GM18526 (cell line): ENCODE data around the gene PKIB.

Source experiments
- POLR2A ChIP-seq: IDR thresholded peaks from 3 replicates; pipeline ENCODE4 v1.6.1; 2011; ENCODE audit not compliant: insufficient read length; ENCODE audit errors: extremely low read depth

Gene PKIB

DNA sequence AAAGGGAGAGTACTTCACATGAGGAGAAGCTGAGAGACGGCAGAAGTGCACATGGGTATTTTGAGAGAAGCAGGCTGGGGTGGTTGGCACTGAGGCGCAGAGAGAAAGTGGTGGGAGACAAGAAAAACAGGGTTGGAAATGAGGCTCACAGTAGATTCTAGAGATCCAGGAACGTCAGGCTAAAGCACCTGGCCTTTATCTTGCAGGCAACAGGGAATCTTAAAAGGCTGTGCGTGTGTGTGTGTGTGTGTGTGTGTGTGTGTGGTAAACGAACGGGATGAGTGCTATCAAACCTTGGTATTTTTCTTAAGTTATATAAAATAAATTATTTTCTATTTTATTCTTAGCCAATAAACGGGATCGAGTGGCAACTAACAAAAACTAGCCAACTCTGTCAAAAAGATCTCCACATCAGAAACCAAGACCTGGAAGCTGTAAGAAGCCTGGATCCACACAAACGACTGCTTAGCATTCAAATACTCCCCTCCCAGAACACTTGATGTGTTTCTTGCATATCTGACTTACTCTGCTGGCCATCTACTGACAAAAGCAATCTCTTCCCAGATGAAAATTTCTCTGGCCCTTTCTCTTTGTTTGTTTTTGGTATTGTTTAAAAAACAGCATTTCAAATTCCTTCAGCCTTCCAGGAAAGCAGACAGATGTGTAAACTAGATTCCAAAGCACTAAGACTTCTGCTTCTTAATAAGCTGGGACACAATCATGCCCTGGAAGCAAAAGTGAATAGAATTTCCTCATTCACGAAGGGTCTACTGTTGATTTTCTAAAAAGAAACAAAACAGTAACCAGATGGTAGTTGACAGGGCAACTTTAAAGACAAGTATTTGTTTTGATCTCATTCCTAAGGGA lies 124.6 kb downstream of the PKIB start:
- TF ChIP-seq POLR2A: no peak

GRCh38 chr6:122735582-122735981 lies 125.4 kb downstream of the PKIB start:
- no peak for TF ChIP-seq POLR2A

DNA sequence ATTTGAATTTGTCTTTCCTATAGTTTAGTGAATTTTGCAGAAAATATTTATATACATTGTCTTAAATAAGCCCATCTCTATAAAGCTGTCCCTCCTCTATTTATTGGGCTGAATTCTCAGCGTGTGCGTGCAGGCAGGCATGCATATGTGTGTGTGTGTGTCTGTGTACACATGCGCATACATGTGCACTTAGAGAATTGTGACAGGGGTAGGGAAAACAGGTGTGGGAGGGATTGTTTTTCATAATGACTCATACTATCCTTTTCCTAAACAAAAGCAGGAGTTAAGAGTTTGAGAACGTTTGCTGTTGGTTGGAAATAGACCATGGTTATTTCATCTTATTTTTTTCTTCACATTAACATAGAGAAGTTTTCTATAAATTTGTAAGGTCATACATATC lies 126.0 kb downstream of the PKIB start:
- TF ChIP-seq POLR2A: no peak

DNA sequence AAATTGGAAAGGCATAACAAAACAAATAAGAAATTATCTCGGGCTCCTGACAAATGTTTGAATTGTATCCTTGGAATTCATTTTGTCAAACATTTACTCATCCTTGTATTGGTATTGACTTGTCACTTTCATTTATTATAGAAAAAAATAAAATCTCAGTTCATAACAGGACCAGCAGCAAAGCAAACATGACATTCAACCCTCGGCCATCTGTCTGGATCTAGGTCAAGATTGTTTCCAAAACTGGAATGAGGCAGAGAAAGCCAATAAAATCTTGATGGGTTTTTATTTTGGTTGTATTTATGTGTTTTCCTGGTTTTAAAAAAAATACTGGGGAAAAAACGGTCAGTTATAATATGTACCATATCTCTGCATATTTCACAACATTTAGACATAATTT lies 126.4 kb downstream of the PKIB start:
- TF ChIP-seq POLR2A: no peak

GRCh38 chr6:122740091-122740490 lies 129.9 kb downstream of the PKIB start:
- no peak for TF ChIP-seq POLR2A

GRCh38 chr6:122740936-122741335 lies 130.7 kb downstream of the PKIB start:
- TF ChIP-seq POLR2A: no peak

GRCh38 chr6:122746688-122747087 lies 136.5 kb downstream of the PKIB start:
- no peak for TF ChIP-seq POLR2A

DNA sequence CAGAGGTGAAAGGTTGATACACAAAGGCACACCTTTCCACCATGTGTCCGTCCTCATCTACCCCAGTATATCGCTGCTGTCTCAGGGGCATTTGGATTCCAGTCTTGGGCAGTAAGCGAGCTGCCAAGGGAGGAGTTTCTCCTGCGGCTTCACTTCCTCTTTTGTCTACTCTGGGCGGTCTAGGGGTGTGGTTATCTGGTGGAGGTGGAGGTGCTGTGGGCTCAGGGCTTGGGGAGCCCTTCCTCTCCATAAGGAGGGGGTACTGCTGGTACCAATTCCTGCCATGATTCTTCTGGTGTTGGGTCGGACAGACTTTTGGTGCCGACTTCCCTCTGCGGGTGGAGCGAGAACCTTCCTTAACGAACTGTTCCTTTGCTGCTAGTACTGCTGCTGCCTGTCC lies 137.4 kb downstream of the PKIB start:
- TF ChIP-seq POLR2A: no peak

DNA sequence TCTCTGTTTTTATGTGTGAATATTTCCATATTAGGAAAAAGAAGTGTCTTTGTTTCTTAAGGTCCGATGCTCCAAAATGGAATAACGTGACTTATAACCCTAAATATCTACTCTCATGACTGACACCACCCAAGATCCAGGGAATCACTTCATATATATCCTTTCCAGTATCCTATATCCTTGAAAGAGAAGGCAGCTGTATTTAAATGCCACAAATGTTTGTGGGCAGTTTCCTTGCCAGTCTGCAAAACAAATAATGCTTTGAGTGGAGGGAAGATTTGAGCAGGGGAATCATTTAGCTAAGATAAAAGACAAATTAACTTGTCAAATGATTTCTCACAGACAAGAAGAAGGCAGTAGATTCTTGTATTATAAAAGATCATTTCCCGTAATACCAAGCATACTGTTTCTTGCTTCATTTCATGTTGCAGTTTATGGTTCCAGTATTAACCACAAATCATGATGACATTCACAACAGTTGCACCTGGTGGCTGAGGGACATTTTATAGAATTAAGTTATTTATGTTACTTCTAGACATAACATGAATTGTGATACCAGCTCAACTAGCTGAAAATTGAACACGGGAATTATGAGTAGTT lies 139.3 kb downstream of the PKIB start:
- no peak for TF ChIP-seq POLR2A

DNA sequence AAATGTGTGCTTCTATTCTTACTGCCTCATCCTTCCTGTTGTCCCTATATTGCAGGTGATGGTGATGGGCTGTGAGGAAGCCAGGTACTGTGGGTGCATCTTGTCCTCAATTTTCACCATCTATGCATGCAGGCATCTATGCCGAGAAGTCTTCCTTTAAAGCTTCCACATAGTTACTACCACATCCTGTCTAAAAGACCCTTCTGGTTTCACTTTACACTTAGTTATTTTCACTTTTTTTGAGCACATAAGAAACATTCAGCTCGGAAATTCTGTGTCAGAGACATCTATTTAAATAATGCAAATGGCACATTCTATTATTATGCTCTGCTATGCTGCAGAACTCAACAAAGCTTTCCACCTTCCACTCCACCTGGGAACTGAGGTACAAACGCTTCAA lies 141.1 kb downstream of the PKIB start:
- no peak for TF ChIP-seq POLR2A

DNA sequence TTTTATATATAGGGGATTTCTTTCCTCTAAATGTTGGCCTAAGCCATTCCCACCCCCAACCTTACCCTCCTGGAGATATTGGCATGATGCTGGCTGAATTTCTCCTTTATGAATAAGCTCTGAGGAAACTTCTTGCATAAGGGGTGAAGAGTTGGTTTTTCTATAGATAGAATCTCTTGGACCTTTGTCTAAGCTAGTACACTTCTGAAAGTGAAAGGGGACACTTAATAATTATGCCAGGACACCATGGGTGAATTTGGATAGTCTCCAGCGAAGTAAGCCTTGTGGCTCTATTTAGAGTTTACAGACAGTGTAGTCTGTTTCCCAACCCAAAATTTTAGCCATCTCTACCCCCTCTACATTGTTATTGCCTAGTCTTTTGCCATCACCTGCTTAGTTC lies 142.3 kb downstream of the PKIB start:
- TF ChIP-seq POLR2A: no peak

DNA sequence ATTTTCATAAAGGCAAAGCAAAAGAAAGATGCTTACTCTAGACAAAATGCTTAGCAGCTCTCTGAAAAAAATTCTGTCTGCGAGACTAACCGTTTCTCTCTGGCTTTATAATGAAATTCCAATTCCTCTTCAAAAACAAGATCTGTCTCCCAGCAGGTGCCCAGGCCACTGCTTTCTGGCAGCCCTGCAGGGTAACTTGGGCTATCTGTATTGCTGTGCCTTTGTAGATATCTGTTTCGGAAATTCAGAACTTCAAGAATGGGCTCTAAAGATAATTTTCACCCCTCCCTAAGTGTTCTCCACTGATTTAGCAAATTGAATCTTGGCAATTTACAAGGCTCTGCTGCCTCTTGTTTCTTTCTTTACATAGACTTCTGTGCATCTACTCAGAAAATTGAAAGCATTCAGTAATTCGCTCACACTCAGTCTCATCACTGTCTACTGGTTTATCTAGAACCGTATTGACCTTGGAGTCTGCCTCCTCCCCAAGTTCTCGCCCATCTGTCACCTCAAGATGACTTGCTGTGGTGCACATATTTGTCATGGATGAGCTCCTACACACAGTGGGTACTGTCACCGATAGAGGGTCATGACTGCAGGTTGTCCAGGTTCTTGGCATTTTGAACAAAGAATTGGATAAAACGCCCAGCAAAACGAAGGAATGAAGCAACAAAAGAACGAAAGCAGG lies 142.9 kb downstream of the PKIB start:
- no peak for TF ChIP-seq POLR2A

- TF ChIP-seq POLR2A: no peak
These were observed 143.5 kb downstream of the PKIB start for GRCh38 chr6:122753688-122754056.

- TF ChIP-seq POLR2A: no peak
These were observed 144.1 kb downstream of the PKIB start for GRCh38 chr6:122754191-122754731.

- no peak for TF ChIP-seq POLR2A
These were observed 145.7 kb downstream of the PKIB start for GRCh38 chr6:122755901-122756300.

DNA sequence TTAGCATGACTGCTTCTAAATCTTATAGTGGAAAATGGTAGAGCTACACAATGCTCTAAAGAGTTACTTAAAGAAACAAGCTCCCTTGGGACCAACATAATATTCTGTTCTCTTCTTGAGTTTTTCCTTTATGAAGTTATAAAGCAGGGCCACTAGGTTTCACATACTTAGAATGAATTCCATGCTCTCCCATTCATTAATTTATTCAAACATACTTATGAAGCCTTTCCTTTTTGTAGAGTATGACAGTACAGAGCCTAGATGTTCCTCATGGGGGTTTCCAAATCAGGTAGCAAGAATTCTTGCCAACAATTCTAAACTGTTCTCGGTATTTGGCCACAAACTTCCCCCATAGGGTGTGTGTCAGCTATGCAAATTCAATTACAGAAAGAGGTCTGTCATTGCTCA lies 148.7 kb downstream of the PKIB start:
- TF ChIP-seq POLR2A: no peak
